Tibial nerve (tissue), 4 donors: ENCODE measurements around the gene ADAMTS12.

Experiments
- EP300 ChIP-seq, 2 donors: sonication (generic); formaldehyde crosslinking; IDR thresholded peaks; one replicate each; pipeline ENCODE4 v1.6.1; 2017; ENCODE audit warnings: antibody characterized with exemption in 2 of 2, mild to moderate bottlenecking in 1 of 2
- POLR2A ChIP-seq, 2 donors: fragments of 450-650 bp; IDR thresholded peaks; one replicate each; pipeline ENCODE4 v1.6.1; 2017; ENCODE audit warnings: antibody characterized with exemption in 2 of 2, mild to moderate bottlenecking in 2 of 2, moderate library complexity in 2 of 2
- TF ChIP-seq, protein P1 (sequence below), 5 experiments: fragments of 200-600 bp in 3 of 5; fragments of 450-650 bp in 2 of 5; sonication (generic) in 3 of 5; IDR thresholded peaks; one replicate each; pipeline ENCODE4 v1.5.1; 2016 to 2019; ENCODE audit warnings: antibody characterized with exemption in 5 of 5, mild to moderate bottlenecking in 3 of 5, moderate library complexity in 2 of 5

DNA sequence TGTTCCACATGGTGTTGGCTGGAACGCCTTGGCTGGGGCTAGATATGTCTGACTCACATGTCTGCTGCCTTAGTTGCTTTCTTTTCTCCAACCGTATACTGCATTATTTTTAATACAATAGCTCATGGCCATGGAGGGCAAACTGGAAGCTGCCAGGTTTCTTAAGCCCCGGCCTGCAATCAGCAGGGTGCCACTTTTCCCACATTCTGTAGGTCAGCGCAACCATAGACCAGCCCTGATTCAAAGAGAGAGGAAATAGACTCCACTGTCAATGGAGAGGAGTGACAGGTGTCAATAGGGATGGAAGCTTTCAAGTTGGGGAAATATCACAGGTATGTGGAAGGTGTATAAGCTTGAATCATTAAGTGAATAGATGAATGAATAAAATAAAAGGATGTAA is 390.5 kb downstream of the ADAMTS12 start:
- TF ChIP-seq, protein P1, sequence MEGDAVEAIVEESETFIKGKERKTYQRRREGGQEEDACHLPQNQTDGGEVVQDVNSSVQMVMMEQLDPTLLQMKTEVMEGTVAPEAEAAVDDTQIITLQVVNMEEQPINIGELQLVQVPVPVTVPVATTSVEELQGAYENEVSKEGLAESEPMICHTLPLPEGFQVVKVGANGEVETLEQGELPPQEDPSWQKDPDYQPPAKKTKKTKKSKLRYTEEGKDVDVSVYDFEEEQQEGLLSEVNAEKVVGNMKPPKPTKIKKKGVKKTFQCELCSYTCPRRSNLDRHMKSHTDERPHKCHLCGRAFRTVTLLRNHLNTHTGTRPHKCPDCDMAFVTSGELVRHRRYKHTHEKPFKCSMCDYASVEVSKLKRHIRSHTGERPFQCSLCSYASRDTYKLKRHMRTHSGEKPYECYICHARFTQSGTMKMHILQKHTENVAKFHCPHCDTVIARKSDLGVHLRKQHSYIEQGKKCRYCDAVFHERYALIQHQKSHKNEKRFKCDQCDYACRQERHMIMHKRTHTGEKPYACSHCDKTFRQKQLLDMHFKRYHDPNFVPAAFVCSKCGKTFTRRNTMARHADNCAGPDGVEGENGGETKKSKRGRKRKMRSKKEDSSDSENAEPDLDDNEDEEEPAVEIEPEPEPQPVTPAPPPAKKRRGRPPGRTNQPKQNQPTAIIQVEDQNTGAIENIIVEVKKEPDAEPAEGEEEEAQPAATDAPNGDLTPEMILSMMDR (IDR thresholded peaks at IDR 0.05), result no peak
- no peak for TF ChIP-seq POLR2A (IDR thresholded peaks at IDR 0.05)
- no peak for TF ChIP-seq EP300 (IDR thresholded peaks at IDR 0.05)
